KOPT-K1 (cell line): ENCODE measurements around the gene ABCA7.

ENCODE experiments used
- H3K27ac ChIP-seq: fragments of 200-600 bp; sonication (generic); 2 replicates; pipeline ENCODE4 v1.5.1; 2016; ENCODE audit warnings: antibody characterized with exemption, mild to moderate bottlenecking, low read depth, low read length; ENCODE audit not compliant: poor library complexity, severe bottlenecking
- H3K36me3 ChIP-seq: fragments of 200-600 bp; sonication (generic); 2 replicates; pipeline ENCODE4 v1.5.1; 2017; ENCODE audit warnings: antibody characterized with exemption, mild to moderate bottlenecking, low read length, moderate library complexity; ENCODE audit not compliant: insufficient read depth
- H3K9me3 ChIP-seq: fragments of 200-600 bp; sonication (generic); 2 replicates; pipeline ENCODE4 v1.5.1; 2017; ENCODE audit warnings: antibody characterized with exemption, low read length, mild to moderate bottlenecking; ENCODE audit not compliant: insufficient read depth, poor library complexity, severe bottlenecking

ABCA7 gene

GRCh38 chr19:1039646-1040475, at the start of gene ABCA7:
Gene ABCA7, plus strand, starts transcription at chr19:1040107. Its CDS starts 1,255 bp downstream, at chr19:1041362.
- Histone ChIP-seq H3K27ac (peak within 1 kb of the TSS; percentile 89), H3K36me3 (no peaks in the 10 kb centered on the region; the same call in 1 of the 2 replicates), H3K9me3 (no peaks in the 10 kb centered on the region)

GRCh38 chr19:990119-990571, 49.8 kb upstream of the ABCA7 start:
- Histone ChIP-seq H3K9me3 (no peaks in the 10 kb centered on the region), H3K36me3 (peaks cover 69% of the 10 kb centered on the region), H3K27ac (no peak overlapping the region)

- peaks cover 67% of the 10 kb centered on the region for H3K36me3 ChIP-seq
- no peak overlapping the region for H3K27ac ChIP-seq
- no peaks in the 10 kb centered on the region for H3K9me3 ChIP-seq
These were observed 49.2 kb upstream of the ABCA7 start for GRCh38 chr19:990746-991145.

GRCh38 chr19:991174-991931, 48.6 kb upstream of the ABCA7 start:
- Histone ChIP-seq H3K36me3 (peaks cover 60% of the 10 kb centered on the region), H3K9me3 (no peaks in the 10 kb centered on the region), H3K27ac (no peak overlapping the region)

GRCh38 chr19:991932-992669, 47.8 kb upstream of the ABCA7 start:
- Histone ChIP-seq H3K36me3 (peaks cover 53% of the 10 kb centered on the region), H3K27ac (no peak overlapping the region), H3K9me3 (no peaks in the 10 kb centered on the region)

GRCh38 chr19:992670-993055, 47.2 kb upstream of the ABCA7 start:
- H3K27ac ChIP-seq, result no peak overlapping the region
- H3K9me3 ChIP-seq, result no peaks in the 10 kb centered on the region
- H3K36me3 ChIP-seq, result peaks cover 47% of the 10 kb centered on the region

GRCh38 chr19:993361-993830, 46.5 kb upstream of the ABCA7 start:
- Histone ChIP-seq H3K36me3 (peaks cover 41% of the 10 kb centered on the region), H3K27ac (no peak overlapping the region)

GRCh38 chr19:993831-994393, 46.0 kb upstream of the ABCA7 start:
- no peak overlapping the region for H3K27ac ChIP-seq
- peaks cover 36% of the 10 kb centered on the region for H3K36me3 ChIP-seq
- no peaks in the 10 kb centered on the region for H3K9me3 ChIP-seq

More at GRCh38 chr19:993361-993830, 46.5 kb upstream of the ABCA7 start:
- no peaks in the 10 kb centered on the region for H3K9me3 ChIP-seq

- Histone ChIP-seq H3K9me3 (no peaks in the 10 kb centered on the region), H3K36me3 (peaks cover 30% of the 10 kb centered on the region), H3K27ac (no peak overlapping the region)
These were observed 45.4 kb upstream of the ABCA7 start for GRCh38 chr19:994516-994915.

- no peak overlapping the region for H3K27ac ChIP-seq
- H3K9me3 ChIP-seq, result no peaks in the 10 kb centered on the region
- peaks cover 25% of the 10 kb centered on the region for H3K36me3 ChIP-seq
These were observed 44.7 kb upstream of the ABCA7 start for GRCh38 chr19:995051-995827.

GRCh38 chr19:996051-996838, 43.7 kb upstream of the ABCA7 start:
- no peak overlapping the region for H3K27ac ChIP-seq

GRCh38 chr19:998064-998463, 41.8 kb upstream of the ABCA7 start:
- no peak overlapping the region for H3K27ac ChIP-seq
- peaks cover 3% of the 10 kb centered on the region; the same call in 1 of the 2 replicates for H3K36me3 ChIP-seq
- no peaks in the 10 kb centered on the region for H3K9me3 ChIP-seq

More at GRCh38 chr19:996051-996838, 43.7 kb upstream of the ABCA7 start:
- H3K9me3 ChIP-seq, result no peaks in the 10 kb centered on the region
- H3K36me3 ChIP-seq, result peaks cover 15% of the 10 kb centered on the region; the same call in 1 of the 2 replicates

GRCh38 chr19:999379-999719, 40.6 kb upstream of the ABCA7 start:
- Histone ChIP-seq H3K36me3 (no peaks in the 10 kb centered on the region), H3K9me3 (no peaks in the 10 kb centered on the region), H3K27ac (no peak overlapping the region)
